ENCODE data around the gene TNFRSF14.

TNFRSF14 gene

GRCh38 chr1:2591581-2592261 is 35.5 kb downstream of the TNFRSF14 start:
- in situ Hi-C loops (cut with HindIII; ENCODE audit: low sequenced_read_pairs) = no loop called here
- H3K4me3 ChIP-seq (ENCODE audit: low read depth, low read length) = no peak overlapping the region
- TF ChIP-seq, protein P1, sequence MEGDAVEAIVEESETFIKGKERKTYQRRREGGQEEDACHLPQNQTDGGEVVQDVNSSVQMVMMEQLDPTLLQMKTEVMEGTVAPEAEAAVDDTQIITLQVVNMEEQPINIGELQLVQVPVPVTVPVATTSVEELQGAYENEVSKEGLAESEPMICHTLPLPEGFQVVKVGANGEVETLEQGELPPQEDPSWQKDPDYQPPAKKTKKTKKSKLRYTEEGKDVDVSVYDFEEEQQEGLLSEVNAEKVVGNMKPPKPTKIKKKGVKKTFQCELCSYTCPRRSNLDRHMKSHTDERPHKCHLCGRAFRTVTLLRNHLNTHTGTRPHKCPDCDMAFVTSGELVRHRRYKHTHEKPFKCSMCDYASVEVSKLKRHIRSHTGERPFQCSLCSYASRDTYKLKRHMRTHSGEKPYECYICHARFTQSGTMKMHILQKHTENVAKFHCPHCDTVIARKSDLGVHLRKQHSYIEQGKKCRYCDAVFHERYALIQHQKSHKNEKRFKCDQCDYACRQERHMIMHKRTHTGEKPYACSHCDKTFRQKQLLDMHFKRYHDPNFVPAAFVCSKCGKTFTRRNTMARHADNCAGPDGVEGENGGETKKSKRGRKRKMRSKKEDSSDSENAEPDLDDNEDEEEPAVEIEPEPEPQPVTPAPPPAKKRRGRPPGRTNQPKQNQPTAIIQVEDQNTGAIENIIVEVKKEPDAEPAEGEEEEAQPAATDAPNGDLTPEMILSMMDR (IDR thresholded peaks at IDR 0.05; ENCODE audit: low read depth, low read length, missing control alignments) = no peak
- no peak for DNase-seq (ENCODE audit: low read depth)

- no peak for DNase-seq (ENCODE audit: low read depth)
- H3K4me3 ChIP-seq (ENCODE audit: low read depth, low read length) = no peak overlapping the region
- in situ Hi-C loops (cut with HindIII; ENCODE audit: low sequenced_read_pairs) = no loop called here
- TF ChIP-seq, protein P1 (IDR thresholded peaks at IDR 0.05; ENCODE audit: low read depth, low read length, missing control alignments) = no peak
These were observed 36.5 kb downstream of the TNFRSF14 start for GRCh38 chr1:2592672-2593071.

GRCh38 chr1:2593251-2593878 is 37.2 kb downstream of the TNFRSF14 start:
- TF ChIP-seq, protein P1 (IDR thresholded peaks at IDR 0.05; ENCODE audit: low read depth, low read length, missing control alignments) = no peak
- DNase-seq (ENCODE audit: low read depth) = no peak
- no peak overlapping the region for H3K4me3 ChIP-seq (ENCODE audit: low read depth, low read length)
- in situ Hi-C loops (cut with HindIII; ENCODE audit: low sequenced_read_pairs) = no loop called here

DNA sequence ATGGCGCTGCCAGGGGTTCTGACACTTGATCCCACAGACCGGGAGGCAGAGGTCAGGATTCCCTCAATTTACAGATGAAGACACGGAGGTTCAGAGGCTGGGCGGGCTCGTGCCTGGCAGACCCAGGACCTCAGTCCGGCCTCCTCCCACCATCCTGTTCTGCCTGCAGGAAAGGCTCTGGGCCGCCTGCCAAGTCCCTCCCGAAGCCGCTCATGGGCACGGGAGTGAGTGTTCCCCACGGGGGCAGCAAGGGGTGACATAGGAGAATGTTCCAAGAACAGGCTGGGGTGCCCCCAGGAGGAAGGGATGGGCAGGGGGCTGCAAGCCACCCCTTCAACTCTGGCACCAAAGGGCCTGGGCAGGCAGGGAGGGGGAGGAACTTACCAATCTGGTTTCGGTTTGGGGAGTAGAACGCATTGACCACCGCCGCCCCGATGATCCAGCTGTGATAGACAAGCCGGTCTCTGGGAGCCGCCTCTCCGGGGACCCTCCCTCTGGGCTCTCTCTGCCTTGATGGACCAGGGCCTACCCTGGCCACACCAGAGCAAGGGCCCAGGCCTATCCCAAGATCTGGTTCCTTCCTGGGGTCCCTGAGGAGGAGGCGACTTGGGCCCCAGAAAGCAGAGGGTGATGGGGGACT is 38.0 kb downstream of the TNFRSF14 start:
- TF ChIP-seq, protein P1 (IDR thresholded peaks at IDR 0.05; ENCODE audit: low read depth, low read length, missing control alignments) = no peak
- in situ Hi-C loops (cut with HindIII; ENCODE audit: low sequenced_read_pairs) = no loop called here
- no peak overlapping the region for H3K4me3 ChIP-seq (ENCODE audit: low read depth, low read length)
- no peak for DNase-seq (ENCODE audit: low read depth)

- no peak overlapping the region for H3K4me3 ChIP-seq (ENCODE audit: low read depth, low read length)
- in situ Hi-C loops (cut with HindIII; ENCODE audit: low sequenced_read_pairs) = no loop called here
- TF ChIP-seq, protein P1 (IDR thresholded peaks at IDR 0.05; ENCODE audit: low read depth, low read length, missing control alignments) = no peak
- no peak for DNase-seq (ENCODE audit: low read depth)
These were observed 38.5 kb downstream of the TNFRSF14 start for GRCh38 chr1:2594641-2595131.

DNA sequence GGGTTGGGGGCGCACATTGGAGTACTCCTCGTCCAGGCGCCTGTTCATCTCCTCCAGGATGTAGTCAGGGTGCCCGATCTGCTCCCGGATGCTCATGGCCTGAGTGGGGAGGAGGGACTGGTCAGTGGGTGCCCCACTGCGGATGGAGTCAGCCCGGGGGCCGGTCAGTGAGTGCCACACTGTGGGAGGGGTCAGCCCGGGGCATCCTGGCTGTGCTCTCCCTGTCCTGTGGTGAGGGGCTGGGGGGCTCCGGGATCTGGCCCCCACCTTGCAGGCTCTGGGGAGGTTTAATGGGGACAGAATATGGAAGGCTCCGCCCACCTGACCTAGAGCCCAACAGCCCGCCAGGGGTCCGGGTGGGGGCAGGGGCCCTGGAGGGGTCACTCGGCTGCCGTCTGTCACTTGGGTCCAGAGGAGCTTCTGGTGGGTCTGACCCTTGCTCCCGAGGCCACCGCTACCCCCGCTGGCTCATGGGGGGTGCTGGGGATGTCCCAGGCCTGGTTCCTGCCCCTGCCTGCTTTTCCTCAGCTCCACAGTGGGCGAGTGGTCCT is 39.2 kb downstream of the TNFRSF14 start:
- TF ChIP-seq, protein P1 (IDR thresholded peaks at IDR 0.05; ENCODE audit: low read depth, low read length, missing control alignments) = no peak
- H3K4me3 ChIP-seq (ENCODE audit: low read depth, low read length) = no peak overlapping the region
- DNase-seq (ENCODE audit: low read depth) = no peak
- in situ Hi-C loops (cut with HindIII; ENCODE audit: low sequenced_read_pairs) = no loop called here

Measured in astrocyte of the cerebellum (primary cell).